HepG2 (cell line): ENCODE measurements around the gene LCK. TPM values are rescaled to one million over a fixed set of nuclear protein-coding genes. Genes with fewer than 3 reads are reported as not detected.

Source experiments
- AKAP8 ChIP-seq: sonication (generic); formaldehyde crosslinking; IDR thresholded peaks from 2 replicates; pipeline ENCODE4 v1.5.1; 2020; ENCODE audit warnings: mild to moderate bottlenecking, missing genetic modification reagents
- EEA1 ChIP-seq: sonication (generic); formaldehyde crosslinking; IDR thresholded peaks from 2 replicates; pipeline ENCODE4 v1.5.1; 2020; ENCODE audit warnings: mild to moderate bottlenecking, missing genetic modification reagents, borderline replicate concordance
- FOXC1 ChIP-seq: sonication (generic); formaldehyde crosslinking; IDR thresholded peaks from 2 replicates; pipeline ENCODE4 v1.8.0; 2022; ENCODE audit warnings: mild to moderate bottlenecking, missing genetic modification reagents, borderline replicate concordance
- GABPB1 ChIP-seq: IDR thresholded peaks from 2 replicates; pipeline ENCODE4 v1.6.1; 2016; ENCODE audit warnings: mild to moderate bottlenecking, missing genetic modification reagents, moderate library complexity, missing compliant biosample characterization
- HDAC6 ChIP-seq: fragments of 200-600 bp; sonication (generic); IDR thresholded peaks from 2 replicates; pipeline ENCODE4 v1.7.0; 2017; ENCODE audit warnings: mild to moderate bottlenecking, antibody characterized with exemption, low read length, low read depth
- HOXA7 ChIP-seq: sonication (generic); formaldehyde crosslinking; IDR thresholded peaks from 2 replicates; pipeline ENCODE4 v1.8.1; 2022; ENCODE audit warnings: mild to moderate bottlenecking, missing genetic modification reagents, moderate library complexity
- HOXA9 ChIP-seq: sonication (generic); formaldehyde crosslinking; IDR thresholded peaks from 2 replicates; pipeline ENCODE4 v1.8.1; 2022; ENCODE audit warnings: missing genetic modification reagents, mild to moderate bottlenecking, moderate library complexity, borderline replicate concordance
- JDP2 ChIP-seq: sonication (generic); formaldehyde crosslinking; IDR thresholded peaks from 2 replicates; pipeline ENCODE4 v1.8.1; 2022; ENCODE audit warnings: missing genetic modification reagents, borderline replicate concordance
- KLF6 ChIP-seq: IDR thresholded peaks from 2 replicates; pipeline ENCODE4 v1.8.0; 2016; ENCODE audit warnings: missing biosample characterization, missing genetic modification reagents
- MAFG ChIP-seq: sonication (generic); formaldehyde crosslinking; IDR thresholded peaks from 2 replicates; pipeline ENCODE4 v1.5.1; 2020; ENCODE audit warnings: mild to moderate bottlenecking, missing genetic modification reagents
- MEIS1 ChIP-seq: sonication (generic); formaldehyde crosslinking; IDR thresholded peaks from 2 replicates; pipeline ENCODE4 v1.9.0; 2021; ENCODE audit warnings: mild to moderate bottlenecking, missing genetic modification reagents, moderate library complexity, borderline replicate concordance
- MIXL1 ChIP-seq: IDR thresholded peaks from 2 replicates; pipeline ENCODE4 v1.6.1; 2016
- NFKBIZ ChIP-seq: IDR thresholded peaks from 2 replicates; pipeline ENCODE4 v1.6.1; 2018; ENCODE audit warnings: missing genetic modification reagents, missing compliant biosample characterization
- RFX3 ChIP-seq: IDR thresholded peaks from 2 replicates; pipeline ENCODE4 v1.6.1; 2016; ENCODE audit warnings: missing biosample characterization, missing genetic modification reagents
- SALL2 ChIP-seq: sonication (generic); formaldehyde crosslinking; IDR thresholded peaks from 2 replicates; pipeline ENCODE4 v1.8.1; 2023; ENCODE audit warnings: mild to moderate bottlenecking, missing genetic modification reagents, inconsistent platforms
- TAF15 ChIP-seq: fragments of 200-400 bp; formaldehyde crosslinking; IDR thresholded peaks from one replicate; pipeline ENCODE4 v1.6.1; 2018; ENCODE audit warnings: mild to moderate bottlenecking, low read depth, low read length; ENCODE audit not compliant: poor library complexity, severe bottlenecking
- TCF7L2 ChIP-seq: IDR thresholded peaks from 2 replicates; pipeline ENCODE4 v1.6.1; 2011; ENCODE audit warnings: mild to moderate bottlenecking, low read depth, low read length, moderate library complexity
- ZMYM4 ChIP-seq: sonication (generic); formaldehyde crosslinking; IDR thresholded peaks from 2 replicates; pipeline ENCODE4 v1.8.1; 2023; ENCODE audit warnings: mild to moderate bottlenecking, missing genetic modification reagents
- ZNF205 ChIP-seq: IDR thresholded peaks from 2 replicates; pipeline ENCODE4 v1.6.1; 2018; ENCODE audit warnings: missing biosample characterization, missing genetic modification reagents
- ZNF207 ChIP-seq: fragments of 450-650 bp; IDR thresholded peaks from 2 replicates; pipeline ENCODE4 v1.6.1; 2016; ENCODE audit warnings: antibody characterized with exemption, borderline replicate concordance
- ZNF30 ChIP-seq: sonication (generic); formaldehyde crosslinking; IDR thresholded peaks from 2 replicates; pipeline ENCODE4 v1.5.0; 2020; ENCODE audit warnings: mild to moderate bottlenecking, missing genetic modification reagents
- ZNF326 ChIP-seq: sonication (generic); formaldehyde crosslinking; IDR thresholded peaks from 2 replicates; pipeline ENCODE4 v1.4.0; 2020; ENCODE audit warnings: missing genetic modification reagents, borderline replicate concordance
- ZNF431 ChIP-seq: sonication (generic); formaldehyde crosslinking; IDR thresholded peaks from 2 replicates; pipeline ENCODE4 v1.9.0; 2022; ENCODE audit warnings: missing genetic modification reagents, low read depth, mild to moderate bottlenecking, borderline replicate concordance
- ZNF484 ChIP-seq: sonication (generic); formaldehyde crosslinking; IDR thresholded peaks from 2 replicates; pipeline ENCODE4 v1.5.1; 2020; ENCODE audit warnings: mild to moderate bottlenecking, low read depth, missing genetic modification reagents, borderline replicate concordance
- ZNF670 ChIP-seq: sonication (generic); formaldehyde crosslinking; IDR thresholded peaks from 2 replicates; pipeline ENCODE4 v1.8.0; 2022; ENCODE audit warnings: mild to moderate bottlenecking, missing genetic modification reagents, borderline replicate concordance
- ZNF678 ChIP-seq: sonication (generic); formaldehyde crosslinking; IDR thresholded peaks from 2 replicates; pipeline ENCODE4 v1.4.0; 2020; ENCODE audit warnings: mild to moderate bottlenecking, missing genetic modification reagents
- ZNF841 ChIP-seq: sonication (generic); formaldehyde crosslinking; IDR thresholded peaks from 2 replicates; pipeline ENCODE4 v1.8.1; 2023; ENCODE audit warnings: missing genetic modification reagents, borderline replicate concordance
- ZNF878 ChIP-seq: sonication (generic); formaldehyde crosslinking; IDR thresholded peaks from 2 replicates; pipeline ENCODE4 v1.8.1; 2023; ENCODE audit warnings: mild to moderate bottlenecking, missing genetic modification reagents, moderate library complexity
- ZZZ3 ChIP-seq: sonication (generic); formaldehyde crosslinking; IDR thresholded peaks from 2 replicates; pipeline ENCODE4 v1.4.0; 2020; ENCODE audit warnings: missing genetic modification reagents, mild to moderate bottlenecking, borderline replicate concordance
- polyA plus RNA-seq, 8 experiments: library from polyadenylated mRNA; depleted of rRNA in 3 of 8; stranded (reverse) in 7 of 8; unstranded in 1 of 8; fragments of >200 nt; fragmentation: Illumina TruSeq in 4 of 8; extraction: Trizol in 4 of 8; gene quantifications; 2 replicates each; pipeline versions ENCODE4 v1.2.1 to v1.2.3, GENCODE V29; 2011 to 2016; ENCODE audit warnings: low read depth in 4 of 8, missing spikeins in 1 of 8, mixed read lengths in 1 of 8; ENCODE audit not compliant: insufficient read depth in 1 of 8
- total RNA-seq, 5 experiments: library from RNA; depleted of rRNA; stranded (reverse); fragments of >200 nt; fragmentation: Illumina TruSeq; extraction: Trizol; gene quantifications; 2 replicates each; pipeline ENCODE4 v1.2.3, GENCODE V29; 2016; ENCODE audit warnings: low read depth in 1 of 5
- TF ChIP-seq, protein P1 (sequence below): sonication (generic); formaldehyde crosslinking; IDR thresholded peaks from 2 replicates; pipeline ENCODE4 v1.8.1; 2023; ENCODE audit warnings: mild to moderate bottlenecking, inconsistent platforms, moderate library complexity, missing genetic modification reagents, borderline replicate concordance

The LCK gene
- total and polyA plus RNA-seq, 2 of the 13 experiments (the other 11 are each of a cell fraction or from before 2014, with no cell fraction given), result 0.93 to 1.8 TPM

DNA sequence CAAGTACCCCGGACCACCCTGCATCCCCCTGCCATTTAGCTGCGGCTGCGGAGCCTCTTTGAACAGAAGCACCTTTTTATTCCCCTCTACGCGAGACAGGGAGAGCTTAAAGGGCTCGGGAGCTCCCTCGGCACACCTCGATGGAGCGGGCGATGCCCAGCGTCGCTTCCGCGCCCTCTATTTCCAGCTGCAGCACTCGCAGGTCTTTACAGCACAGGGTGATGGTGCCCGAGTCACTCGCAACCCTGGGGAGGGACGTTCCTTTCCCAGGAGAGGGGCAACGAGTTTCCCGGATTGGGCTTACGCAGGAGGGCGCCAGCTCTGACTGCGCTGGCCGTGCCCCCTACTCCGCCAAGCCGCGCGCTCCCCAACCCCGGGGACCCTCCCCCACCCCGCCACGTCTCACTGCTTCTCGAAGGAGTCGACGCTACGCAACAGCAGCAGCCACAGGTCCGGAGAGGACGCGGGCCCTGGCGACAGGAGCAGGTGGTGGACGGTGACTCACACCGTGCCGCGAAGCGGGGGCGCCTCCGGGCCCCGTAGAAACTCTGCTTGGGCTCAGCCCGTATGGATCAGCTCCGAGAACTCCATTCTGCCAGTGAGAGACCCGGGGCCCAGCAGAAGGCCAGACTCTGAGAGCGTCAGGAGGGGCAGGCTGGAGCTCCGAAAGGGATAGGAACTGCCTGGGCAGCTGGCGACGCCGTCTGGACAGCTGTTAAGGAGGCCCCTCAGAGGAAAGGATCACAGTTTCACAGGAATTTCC, 9.9 kb upstream of the LCK start (continued):
- TF ChIP-seq, protein P1, sequence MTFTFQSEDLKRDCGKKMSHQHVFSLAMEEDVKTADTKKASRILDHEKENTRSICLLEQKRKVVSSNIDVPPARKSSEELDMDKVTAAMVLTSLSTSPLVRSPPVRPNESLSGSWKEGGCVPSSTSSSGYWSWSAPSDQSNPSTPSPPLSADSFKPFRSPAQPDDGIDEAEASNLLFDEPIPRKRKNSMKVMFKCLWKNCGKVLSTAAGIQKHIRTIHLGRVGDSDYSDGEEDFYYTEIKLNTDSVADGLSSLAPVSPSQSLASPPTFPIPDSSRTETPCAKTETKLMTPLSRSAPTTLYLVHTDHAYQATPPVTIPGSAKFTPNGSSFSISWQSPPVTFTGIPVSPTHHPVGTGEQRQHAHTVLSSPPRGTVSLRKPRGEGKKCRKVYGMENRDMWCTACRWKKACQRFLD (CRISPR knock-in tag), result 0 out of 2 replicates have a peak, but pooled peaks have one; percentile 66
- TF ChIP-seq MIXL1 (CRISPR knock-in tag), result 0 out of 2 replicates have a peak, but pooled peaks have one; percentile 12
- no peak for TF ChIP-seq EEA1 (CRISPR knock-in tag)
- TF ChIP-seq HDAC6, result no peak
- no peak for TF ChIP-seq ZNF484
- no peak for TF ChIP-seq JDP2
- TF ChIP-seq ZZZ3 (CRISPR knock-in tag), result 0 out of 2 replicates have a peak, but pooled peaks have one; percentile 44
- TF ChIP-seq ZNF326 (CRISPR knock-in tag), result no peak
- no peak for TF ChIP-seq ZNF678 (CRISPR knock-in tag)
- TF ChIP-seq TAF15, result no peak
- no peak for TF ChIP-seq ZNF431 (CRISPR knock-in tag)
- TF ChIP-seq HOXA9, result no peak
- TF ChIP-seq FOXC1 (CRISPR knock-in tag), result peak; percentile 68; the same call in 1 of the 2 replicates
- no peak for TF ChIP-seq RFX3 (CRISPR knock-in tag)
- TF ChIP-seq GABPB1, result peak; percentile 63; the same call in 1 of the 2 replicates
- TF ChIP-seq AKAP8 (CRISPR knock-in tag), result no peak
- 0 out of 2 replicates have a peak, but pooled peaks have one; percentile 28 for TF ChIP-seq ZNF205 (CRISPR knock-in tag)
- peak; percentile 68; the same call in 1 of the 2 replicates for TF ChIP-seq MEIS1 (CRISPR knock-in tag)
- TF ChIP-seq ZNF207, result no peak
- TF ChIP-seq ZNF841 (CRISPR knock-in tag), result no peak
- TF ChIP-seq TCF7L2, result no peak
- TF ChIP-seq ZMYM4, result no peak
- no peak; the same call in 1 of the 2 replicates for TF ChIP-seq ZNF878 (CRISPR knock-in tag)
- TF ChIP-seq HOXA7 (CRISPR knock-in tag), result no peak
- 0 out of 2 replicates have a peak, but pooled peaks have one; percentile 50 for TF ChIP-seq SALL2 (CRISPR knock-in tag)
- 0 out of 2 replicates have a peak, but pooled peaks have one; percentile 45 for TF ChIP-seq NFKBIZ (CRISPR knock-in tag)
- TF ChIP-seq MAFG, result no peak
- TF ChIP-seq ZNF30 (CRISPR knock-in tag), result 0 out of 2 replicates have a peak, but pooled peaks have one; percentile 58
- peak; percentile 68; the same call in 1 of the 2 replicates for TF ChIP-seq KLF6 (CRISPR knock-in tag)
- 0 out of 2 replicates have a peak, but pooled peaks have one; percentile 30 for TF ChIP-seq ZNF670 (CRISPR knock-in tag)
